ENCODE results near the gene REC8. TPM values are rescaled to one million over a fixed set of nuclear protein-coding genes. Genes with fewer than 3 reads are reported as not detected.

The REC8 gene
- total and polyA plus RNA-seq, 2 of the 13 experiments (the other 11 are each of a cell fraction or from before 2014, with no cell fraction given): 3.4 to 14.7 TPM

- Histone ChIP-seq H3K79me2 (ENCODE audit: insufficient read depth, low read length) (peaks cover 44% of the 10 kb centered on the region), H3K4me2 (ENCODE audit: low read depth, low read length) (peak overlapping the region; percentile 97), H3K36me3 (replicated peaks in 1 of 2; ENCODE audit: control insufficient read depth in 1 of 2, insufficient read depth in 2 of 2, low read length in 2 of 2) (peaks cover 17 to 26% of the 10 kb centered on the region in 2 experiments), H2AFZ (ENCODE audit: low read length) (no peak overlapping the region), H3K9ac (ENCODE audit: insufficient read depth, low read depth, low read length) (peak overlapping the region; percentile 94), H4K20me1 (ENCODE audit: insufficient read depth, low read length) (peaks cover 11% of the 10 kb centered on the region), H3K27me3 (ENCODE audit: control insufficient read depth in 1 of 2, insufficient read depth in 2 of 2, low read length in 2 of 2) (no peaks in the 10 kb centered on the region; a peak in 1 of 5 replicates), H3K9me3 (ENCODE audit: low read length) (no peaks in the 10 kb centered on the region), H3K27ac (ENCODE audit: extremely low read length, insufficient read depth, low read length) (peak overlapping the region; percentile 75), H3K4me3 (replicated peaks in 1 of 3; ENCODE audit: insufficient read depth in 1 of 3, low read depth in 2 of 3, low read length in 3 of 3) (peak overlapping the region; percentile 91 to 98 (median 93); a peak in 4 of 6 replicates), H3K4me1 (ENCODE audit: insufficient read depth, low read length) (peaks cover 59% of the 10 kb centered on the region)
- CTCF ChIA-PET (ENCODE audit: low intra/inter-chr PET ratio, low total read pairs): no interaction called here
- TSS peak; percentile 61 for BruUV-seq (replicated peaks)
- no peak for DNase-seq (ENCODE audit: low spot score)
- in situ Hi-C loops (cut with HindIII; ENCODE audit: extremely low pct_ligation_motif_present, low pct_unique_long_range_greater_than_20kb) (loop anchor here (25.0 kb wide), 1 partner anchor 825 kb away; the partner anchor contains the start of genes BCL2L2, PABPN1 and PPP1R3E), intact Hi-C loops (cut with micrococcal nuclease; ENCODE audit: unreplicated experiment) (no loop called here)
- ATAC-seq: no peak
- FAIRE-seq: no peak
- POLR2A ChIA-PET: interaction anchor here (0.9 to 22.7 kb wide), 15 partner anchors 9 to 1043 kb away, joined by 3 to 977 read pairs (median 27); partner anchors contain the start of genes ACIN1, C14orf119, CHMP4A and CIDEB
- 92% methylated on average over 8 of the region's 8 CpGs for WGBS (ENCODE audit: low lambda C conversion rate)
- TF ChIP-seq ZNF839 (CRISPR knock-in tag; IDR thresholded peaks at IDR 0.05; ENCODE audit: borderline replicate concordance) (peak; percentile 46; the same call in 1 of the 2 replicates), PATZ1 (CRISPR knock-in tag; IDR thresholded peaks at IDR 0.05) (no peak; the same call in 1 of the 2 replicates), ZNF350 (CRISPR knock-in tag; IDR thresholded peaks at IDR 0.05; ENCODE audit: borderline replicate concordance, low read depth) (0 out of 2 replicates have a peak, but pooled peaks have one; percentile 9), ZNF101 (CRISPR knock-in tag; IDR thresholded peaks at IDR 0.05; ENCODE audit: borderline replicate concordance, low read depth) (no peak), ZNF451 (CRISPR knock-in tag; IDR thresholded peaks at IDR 0.05) (0 out of 2 replicates have a peak, but pooled peaks have one; percentile 20), NCOR1 (IDR thresholded peaks at IDR 0.05; ENCODE audit: borderline replicate concordance, low read length) (no peak), GMEB2 (CRISPR knock-in tag; IDR thresholded peaks at IDR 0.05; ENCODE audit: low read depth) (no peak), KLF6 (CRISPR knock-in tag; IDR thresholded peaks at IDR 0.05) (no peak), ZNF34 (CRISPR knock-in tag; IDR thresholded peaks at IDR 0.05; ENCODE audit: borderline replicate concordance) (no peak), ZNF12 (CRISPR knock-in tag; IDR thresholded peaks at IDR 0.05) (no peak), ZBTB46 (CRISPR knock-in tag; IDR thresholded peaks at IDR 0.05; ENCODE audit: borderline replicate concordance) (no peak), ATAD3A (CRISPR knock-in tag; IDR thresholded peaks at IDR 0.05) (0 out of 2 replicates have a peak, but pooled peaks have one; percentile 19), MED1 (CRISPR knock-in tag; IDR thresholded peaks at IDR 0.05) (0 out of 2 replicates have a peak, but pooled peaks have one; percentile 7), YEATS4 (CRISPR knock-in tag; IDR thresholded peaks at IDR 0.05; ENCODE audit: borderline replicate concordance) (no peak), NFYB (CRISPR knock-in tag; IDR thresholded peaks at IDR 0.05) (0 out of 2 replicates have a peak, but pooled peaks have one; percentile 16), MIER3 (CRISPR knock-in tag; IDR thresholded peaks at IDR 0.05; ENCODE audit: borderline replicate concordance) (no peak), ZSCAN12 (CRISPR knock-in tag; IDR thresholded peaks at IDR 0.05) (no peak), FOXA1 (IDR thresholded peaks at IDR 0.05) (no peak), FOXA1 (CRISPR knock-in tag; IDR thresholded peaks at IDR 0.05) (no peak)
Measured at GRCh38 chr14:24137529-24138395, 34.1 kb upstream of the REC8 start.

Measured in HepG2 (cell line).